Sigmoid colon (tissue), 4 donors: ENCODE data around the gene CCNDBP1.

ENCODE experiments used
- CTCF ChIP-seq, 4 experiments: fragments of 450-650 bp in 3 of 4; fragments of 200-600 bp in 1 of 4; IDR thresholded peaks; one replicate each; pipeline ENCODE4 v1.5.1; 2016 to 2019; ENCODE audit warnings: antibody characterized with exemption in 4 of 4, mild to moderate bottlenecking in 3 of 4, moderate library complexity in 2 of 4
- EP300 ChIP-seq, 4 donors: sonication (generic); formaldehyde crosslinking; IDR thresholded peaks; one replicate each; pipeline ENCODE4 v1.6.1; 2017; ENCODE audit warnings: antibody characterized with exemption in 4 of 4
- POLR2A ChIP-seq, 2 donors: fragments of 450-650 bp; IDR thresholded peaks; one replicate each; pipeline ENCODE4 v1.6.1; 2016; ENCODE audit warnings: antibody characterized with exemption in 2 of 2, mild to moderate bottlenecking in 2 of 2, moderate library complexity in 2 of 2
- POLR2AphosphoS5 ChIP-seq, 4 donors: sonication (generic); formaldehyde crosslinking; IDR thresholded peaks; one replicate each; pipeline ENCODE4 v1.6.1; 2017; ENCODE audit warnings: antibody characterized with exemption in 4 of 4

- no peak for TF ChIP-seq CTCF (IDR thresholded peaks at IDR 0.05)
- no peak for TF ChIP-seq POLR2A (IDR thresholded peaks at IDR 0.05)
- no peak for TF ChIP-seq POLR2AphosphoS5 (IDR thresholded peaks at IDR 0.05)
- no peak for TF ChIP-seq EP300 (IDR thresholded peaks at IDR 0.05)
These were observed 50.3 kb downstream of the CCNDBP1 start for GRCh38 chr15:43235536-43235935.
